ENCODE data around the gene AGAP1. TPM values are rescaled to one million over a fixed set of nuclear protein-coding genes. Genes with fewer than 3 reads are reported as not detected.

AGAP1 gene
- total RNA-seq, 1 donor from 2014 or later, result 36.2 TPM

- Histone ChIP-seq H3K27me3 (ENCODE audit: low read depth) (no peaks in the 10 kb centered on the region), H3K36me3 (peaks cover 11% of the 10 kb centered on the region), H3K4me3 (no peak overlapping the region), H3K4me1 (no peaks in the 10 kb centered on the region), H3K27ac (no peak overlapping the region), H3K9me3 (no peaks in the 10 kb centered on the region)
- ATAC-seq (no peak), DNase-seq (no peak)
- TF ChIP-seq CTCF (IDR thresholded peaks at IDR 0.05), result no peak
- intact Hi-C loops (cut with DNase I), result no loop called here
These were observed 560.9 kb downstream of the AGAP1 start for GRCh38 chr2:236054621-236055305.

GRCh38 chr2:236055471-236055870 lies 561.6 kb downstream of the AGAP1 start:
- TF ChIP-seq CTCF (IDR thresholded peaks at IDR 0.05), result no peak
- H3K9me3 ChIP-seq, result no peaks in the 10 kb centered on the region
- no peak for ATAC-seq
- H3K4me3 ChIP-seq, result no peak overlapping the region
- no peak for DNase-seq
- no peak overlapping the region for H3K27ac ChIP-seq
- peaks cover 11% of the 10 kb centered on the region for H3K36me3 ChIP-seq
- H3K27me3 ChIP-seq (ENCODE audit: low read depth), result no peaks in the 10 kb centered on the region
- H3K4me1 ChIP-seq, result no peaks in the 10 kb centered on the region
- intact Hi-C loops (cut with DNase I), result no loop called here

- intact Hi-C loops (cut with DNase I), result no loop called here
- Histone ChIP-seq H3K4me3 (no peak overlapping the region), H3K27ac (no peak overlapping the region), H3K9me3 (no peaks in the 10 kb centered on the region), H3K4me1 (no peaks in the 10 kb centered on the region), H3K36me3 (peaks cover 7% of the 10 kb centered on the region), H3K27me3 (ENCODE audit: low read depth) (no peaks in the 10 kb centered on the region)
- DNase-seq (no peak), ATAC-seq (no peak)
- no peak for TF ChIP-seq CTCF (IDR thresholded peaks at IDR 0.05)
These were observed 562.3 kb downstream of the AGAP1 start for GRCh38 chr2:236056141-236056540.

- Histone ChIP-seq H3K9me3 (no peaks in the 10 kb centered on the region), H3K27me3 (ENCODE audit: low read depth) (no peaks in the 10 kb centered on the region), H3K4me3 (no peak overlapping the region), H3K27ac (no peak overlapping the region), H3K36me3 (peaks cover 4% of the 10 kb centered on the region), H3K4me1 (no peaks in the 10 kb centered on the region)
- TF ChIP-seq CTCF (IDR thresholded peaks at IDR 0.05), result no peak
- DNase-seq (no peak), ATAC-seq (no peak)
- intact Hi-C loops (cut with DNase I), result no loop called here
These were observed 563.5 kb downstream of the AGAP1 start for GRCh38 chr2:236057375-236057774.

- ATAC-seq (no peak), DNase-seq (no peak)
- Histone ChIP-seq H3K4me1 (no peaks in the 10 kb centered on the region), H3K9me3 (no peaks in the 10 kb centered on the region), H3K4me3 (no peak overlapping the region), H3K27me3 (ENCODE audit: low read depth) (no peaks in the 10 kb centered on the region), H3K27ac (no peak overlapping the region), H3K36me3 (no peaks in the 10 kb centered on the region)
- intact Hi-C loops (cut with DNase I), result no loop called here
- TF ChIP-seq CTCF (IDR thresholded peaks at IDR 0.05), result no peak
These were observed 567.7 kb downstream of the AGAP1 start for GRCh38 chr2:236061497-236061896.

Data from lower lobe of right lung (tissue), 2 donors.